Activated CD4-positive, alpha-beta T cell treated with anti-CD3 and anti-CD28 coated beads for 4 hours (primary cell): ENCODE results near the gene BCKDHA.
A peak's percentile ranks its signal among the peaks of the same experiment; 100 is the strongest.
"Not testable (repeated sequence)": the region's sequence is repeated elsewhere in the genome, so short reads cannot be mapped to it uniquely, and the experiment has no call there.

ENCODE experiments used
- DNase-seq, 2 donors: peaks; one replicate each; pipeline ENCODE4 v3.0.0-alpha.2; 2020

BCKDHA gene

DNA sequence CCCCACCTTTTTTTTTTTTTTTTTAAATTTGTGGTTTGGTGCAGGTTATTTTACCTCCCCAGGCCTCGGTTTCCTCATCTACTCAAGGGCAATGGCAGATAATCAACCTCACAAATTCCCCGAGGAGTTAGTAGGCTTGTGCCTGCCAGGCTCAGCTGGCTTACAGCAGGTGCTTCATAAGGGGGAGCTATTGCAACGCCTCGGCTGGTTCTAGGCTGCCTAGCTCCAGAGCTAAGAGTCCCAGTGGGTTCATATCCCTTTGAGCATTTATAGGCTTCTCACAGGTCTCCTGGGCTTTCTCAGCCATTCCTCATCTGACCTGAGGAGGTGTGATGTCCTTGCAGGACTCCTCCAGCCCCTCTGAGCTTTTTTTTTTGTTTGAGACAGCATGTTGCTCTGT lies 10.6 kb downstream of the BCKDHA start:
- no peak for DNase-seq

DNA sequence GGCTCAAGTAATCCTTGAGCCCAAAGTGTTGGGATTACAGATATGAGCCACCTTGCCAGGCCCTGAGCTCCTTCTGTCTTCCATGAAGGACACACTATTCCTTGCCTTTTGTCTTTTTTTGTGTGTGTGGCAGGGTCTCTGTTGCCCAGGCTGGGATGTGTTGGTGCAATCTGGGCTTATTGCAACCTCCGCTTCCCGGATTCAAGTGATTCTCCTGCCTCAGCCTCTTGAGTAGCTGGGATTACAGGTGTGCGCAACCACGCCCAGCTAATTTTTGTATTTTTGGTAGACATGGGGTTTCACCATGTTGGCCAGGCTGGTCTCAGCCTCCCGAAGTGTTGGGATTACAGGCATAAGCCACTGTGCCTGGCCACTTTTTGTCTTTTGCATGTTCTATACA lies 11.2 kb downstream of the BCKDHA start:
- not testable (repeated sequence) for DNase-seq

DNA sequence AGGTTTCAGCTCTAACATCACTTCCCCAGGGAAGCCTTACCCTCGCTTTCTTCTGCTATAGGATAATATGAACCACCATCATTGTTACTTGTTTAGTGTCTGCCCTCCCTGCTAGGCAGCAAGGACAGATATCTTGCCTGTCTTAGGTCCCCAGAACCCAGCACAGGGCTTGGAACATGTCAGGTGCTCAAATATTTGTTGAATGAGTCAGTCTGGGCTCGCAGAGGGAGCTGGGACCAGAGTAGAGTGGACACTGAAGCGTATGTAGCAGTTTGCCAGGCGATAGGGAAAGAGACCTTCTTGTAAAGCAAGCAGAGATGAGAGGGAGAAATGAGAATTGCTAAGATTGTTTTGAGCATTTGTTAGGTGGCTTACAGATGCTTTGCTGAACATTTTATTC lies 11.7 kb downstream of the BCKDHA start:
- no peak for DNase-seq

DNA sequence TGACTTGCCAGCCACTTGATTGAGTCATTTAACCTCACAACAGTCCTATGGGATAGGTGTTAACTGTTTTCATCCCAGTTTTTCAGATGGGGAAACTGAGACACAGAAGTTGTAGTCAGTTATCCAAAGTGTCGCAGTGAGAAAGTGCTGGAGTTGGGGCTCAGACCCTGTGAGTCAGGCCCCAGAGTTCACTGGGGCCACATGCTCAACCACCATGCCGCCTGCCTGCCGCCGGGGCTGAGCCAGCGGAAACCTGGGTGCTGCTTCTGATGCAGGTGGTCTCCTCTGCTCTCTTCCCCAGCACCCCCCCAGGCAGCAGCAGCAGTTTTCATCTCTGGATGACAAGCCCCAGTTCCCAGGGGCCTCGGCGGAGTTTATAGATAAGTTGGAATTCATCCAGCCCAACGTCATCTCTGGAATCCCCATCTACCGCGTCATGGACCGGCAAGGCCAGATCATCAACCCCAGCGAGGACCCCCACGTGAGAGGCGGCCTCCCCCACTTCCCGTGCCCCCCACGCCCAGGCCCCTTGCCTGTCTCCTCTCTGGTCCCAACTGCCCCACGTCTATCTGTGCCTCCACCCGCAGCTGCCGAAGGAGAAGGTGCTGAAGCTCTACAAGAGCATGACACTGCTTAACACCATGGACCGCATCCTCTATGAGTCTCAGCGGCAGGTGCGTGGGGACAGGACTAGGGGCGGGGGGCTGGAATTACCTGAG lies 12.9 kb downstream of the BCKDHA start:
- no peak for DNase-seq

DNA sequence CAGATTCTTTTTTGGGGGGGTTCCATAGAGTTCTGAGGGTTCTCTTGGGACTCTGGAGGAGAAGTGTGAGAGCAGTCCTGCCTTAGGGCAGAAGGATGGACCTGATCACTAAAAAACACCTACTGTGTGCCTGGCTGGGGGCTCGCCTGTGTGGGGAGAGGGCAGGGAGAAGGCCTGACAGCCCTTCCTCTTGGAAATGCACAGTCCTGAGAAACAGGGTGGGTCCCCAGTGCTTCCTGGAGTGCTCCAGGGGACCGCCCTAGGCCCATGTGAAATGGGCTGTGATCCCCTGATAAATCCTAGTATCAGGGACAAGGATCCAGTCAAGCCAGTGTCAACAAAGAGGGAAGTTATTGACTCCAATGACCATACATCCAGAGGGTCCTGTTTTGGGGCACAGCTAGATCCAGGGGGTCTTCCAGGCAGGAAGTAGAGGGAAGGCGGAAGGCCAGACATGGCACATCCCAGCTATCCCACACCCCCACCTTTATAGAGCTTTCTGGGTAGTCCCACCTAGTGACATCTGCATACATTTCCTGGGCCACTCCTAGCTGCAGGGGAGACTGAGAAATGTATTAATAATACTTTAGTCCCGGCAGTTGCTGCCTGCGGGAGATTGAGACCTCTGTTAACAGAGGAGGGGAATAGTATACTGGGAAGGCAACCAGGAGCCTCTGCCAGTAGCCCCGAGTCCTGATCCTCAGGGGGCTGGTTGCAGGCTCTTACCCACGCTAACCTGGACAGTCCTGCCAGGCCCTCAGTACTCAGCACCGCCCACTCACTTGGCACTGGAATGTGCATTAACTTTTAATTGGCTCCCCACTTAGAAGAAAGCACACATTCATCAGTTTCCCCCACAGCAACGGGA lies 13.7 kb downstream of the BCKDHA start:
- no peak for DNase-seq

DNA sequence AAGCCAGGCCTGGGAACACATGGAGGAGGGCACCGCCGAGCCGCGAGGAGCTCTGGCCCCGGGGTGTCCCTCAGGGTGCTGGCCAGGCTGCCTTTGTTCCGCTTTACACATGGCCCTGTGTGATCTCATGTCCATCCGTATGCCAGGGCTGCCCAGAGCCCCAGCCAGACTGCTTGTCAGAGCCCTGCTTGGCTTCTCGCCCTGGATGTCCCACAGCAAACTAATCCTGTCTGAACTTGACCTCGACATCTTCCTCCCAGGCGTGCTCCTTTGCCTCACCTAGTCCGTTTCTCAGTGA lies 14.3 kb downstream of the BCKDHA start:
- no peak for DNase-seq

DNA sequence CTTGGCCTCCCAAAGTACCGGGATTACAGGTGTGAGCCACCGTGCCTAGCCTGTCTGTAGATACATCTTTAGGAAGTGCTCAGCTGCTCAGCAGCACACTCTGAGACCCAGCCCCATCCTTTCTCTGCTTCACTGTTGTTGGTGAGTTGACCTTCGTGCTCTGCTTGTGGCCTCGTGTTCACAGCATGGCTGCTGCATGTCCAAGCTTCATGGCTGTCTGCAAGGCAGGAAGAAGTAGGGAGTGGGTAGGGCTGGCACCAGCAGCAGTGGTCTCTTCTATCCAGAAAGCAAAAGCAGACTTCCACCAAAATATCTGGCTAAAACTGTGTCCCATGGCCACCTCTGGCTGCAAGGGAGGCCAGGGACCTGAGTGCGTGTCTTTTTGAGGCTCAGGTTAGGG lies 15.3 kb downstream of the BCKDHA start:
- DNase-seq: no peak

DNA sequence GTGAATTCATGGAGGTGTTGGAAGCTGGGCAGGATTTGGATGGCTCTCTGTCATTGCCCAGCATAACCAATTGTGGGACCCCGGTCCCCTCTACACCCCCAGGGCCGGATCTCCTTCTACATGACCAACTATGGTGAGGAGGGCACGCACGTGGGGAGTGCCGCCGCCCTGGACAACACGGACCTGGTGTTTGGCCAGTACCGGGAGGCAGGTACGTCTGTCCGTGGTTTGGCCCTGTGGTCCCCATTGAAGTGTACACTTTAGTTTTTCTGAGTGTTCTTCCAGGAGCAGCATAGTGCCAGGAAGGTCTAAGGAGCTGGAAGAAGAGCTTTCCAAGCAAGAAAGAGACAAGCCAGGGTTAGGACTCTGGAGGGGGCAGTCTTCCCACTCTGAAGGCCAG lies 16.3 kb downstream of the BCKDHA start:
- DNase-seq: no peak

DNA sequence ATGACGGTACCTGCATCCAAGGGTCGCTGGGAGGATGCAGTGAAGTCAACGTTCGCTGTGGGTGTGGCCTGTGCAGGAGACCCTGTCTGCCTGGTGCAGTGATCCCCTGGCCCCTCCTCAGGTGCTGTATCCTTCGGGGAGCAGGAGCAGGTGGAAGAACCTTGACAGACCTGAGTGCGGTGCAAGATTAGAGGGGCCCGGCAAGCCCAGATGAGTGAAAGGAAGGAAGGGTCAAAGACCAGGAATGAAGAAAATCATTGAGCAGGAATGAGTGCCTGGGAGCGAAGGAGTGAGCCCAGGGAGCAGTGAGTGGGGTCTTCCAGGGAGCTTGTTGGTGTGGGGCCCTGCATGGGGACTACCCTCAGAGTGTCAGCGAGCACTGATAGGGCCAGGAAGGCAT lies 16.8 kb downstream of the BCKDHA start:
- no peak for DNase-seq

DNA sequence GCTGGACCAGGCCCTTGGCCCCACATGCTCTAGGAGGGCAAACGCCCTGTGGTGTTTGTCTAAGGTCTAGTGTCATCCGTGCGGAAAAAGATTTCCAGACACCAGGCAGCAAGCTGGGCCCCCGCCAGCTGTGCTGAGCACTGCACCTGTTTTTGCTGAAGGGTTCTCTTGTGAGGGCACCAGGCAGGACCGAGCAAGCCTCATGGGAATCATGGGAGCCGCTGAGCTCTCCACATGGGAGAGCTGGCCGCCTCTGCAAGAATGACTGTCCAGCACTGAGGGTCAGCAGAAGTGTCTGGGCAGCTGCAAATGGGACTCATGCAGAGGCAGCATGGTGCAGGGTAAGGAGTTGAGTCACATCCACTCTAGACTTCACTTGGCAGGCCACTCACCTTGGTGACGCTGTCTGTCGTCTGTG lies 17.5 kb downstream of the BCKDHA start:
- DNase-seq: no peak

DNA sequence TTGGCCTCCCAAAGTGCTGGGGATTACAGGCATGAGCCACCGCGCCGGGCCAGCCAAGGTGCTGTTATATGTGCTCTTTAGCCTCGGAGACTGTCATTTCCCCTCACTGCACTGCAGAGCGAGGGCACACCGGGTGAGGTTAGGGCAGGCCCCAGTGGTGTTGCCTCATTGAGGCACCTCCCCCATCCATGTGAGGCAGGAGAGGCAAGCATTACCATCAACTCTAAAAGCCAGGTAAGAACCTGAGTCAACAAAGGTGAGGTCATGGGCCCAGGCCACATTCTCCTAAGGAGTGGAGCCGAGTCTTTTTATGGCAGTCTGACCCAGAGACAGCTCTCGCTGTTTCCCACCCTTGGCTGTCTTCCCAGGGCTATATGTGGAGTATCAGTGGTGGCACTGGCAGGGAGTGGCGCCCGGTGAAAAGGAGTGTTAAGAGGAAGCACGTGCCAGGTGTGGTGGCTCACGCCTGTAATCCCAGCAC lies 18.6 kb downstream of the BCKDHA start:
- DNase-seq: no peak

DNA sequence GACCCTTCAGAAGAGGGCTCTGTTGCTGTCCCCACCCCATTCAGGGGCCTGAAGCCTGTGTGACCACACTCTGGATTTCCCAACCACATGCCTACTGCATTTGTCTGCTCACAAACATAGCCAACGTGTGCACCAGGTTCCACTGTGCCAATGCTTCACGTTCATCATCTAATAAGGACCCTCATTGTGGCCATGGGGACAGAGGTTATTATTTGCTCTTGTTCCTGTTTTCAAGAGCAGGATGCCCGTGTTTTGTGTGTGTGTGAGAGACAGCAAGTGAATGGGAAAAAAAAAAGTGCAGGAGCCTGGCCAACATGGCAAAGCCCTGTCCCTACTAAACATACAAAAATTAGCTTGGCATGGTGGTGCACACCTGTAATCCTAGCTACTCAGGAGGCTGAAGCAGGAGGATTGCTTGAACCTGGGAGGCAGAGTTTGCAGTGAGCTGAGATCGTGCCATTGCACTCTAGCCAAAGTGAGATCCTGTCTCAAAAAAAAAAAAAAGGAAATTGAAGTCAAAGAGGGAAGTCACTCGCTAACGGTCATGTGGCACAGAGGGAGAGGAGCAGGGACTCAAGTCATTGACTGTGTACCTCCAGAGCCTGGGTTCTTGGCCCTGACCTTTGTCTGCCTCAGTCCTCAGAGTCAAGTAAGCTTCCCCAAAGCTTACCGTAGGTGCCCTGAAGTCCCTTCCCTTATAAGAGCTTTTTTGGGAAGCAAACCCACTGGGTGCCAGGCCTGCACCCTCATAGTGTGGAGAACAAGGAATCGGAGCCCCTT lies 22.7 kb downstream of the BCKDHA start:
- no peak for DNase-seq

DNA sequence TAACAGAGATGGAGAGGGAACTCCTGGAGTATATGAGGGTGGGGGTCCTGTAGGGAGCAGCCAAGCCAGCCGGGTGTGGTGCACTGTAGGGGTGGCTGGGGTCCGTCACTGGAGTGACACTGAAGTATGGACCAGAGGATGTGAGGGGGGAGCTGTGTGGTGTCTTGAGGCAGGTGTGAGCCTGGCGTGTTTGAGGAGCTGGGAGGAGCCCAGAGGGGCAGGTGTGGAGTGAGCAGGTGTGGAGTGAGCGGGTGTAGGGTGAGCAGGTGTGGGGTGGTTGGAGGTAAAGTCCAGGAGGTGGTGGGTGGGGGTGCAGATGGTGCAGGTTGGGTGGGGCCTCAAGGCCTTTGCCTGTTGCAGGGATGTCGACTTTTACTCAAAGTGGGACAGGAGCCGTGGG lies 23.7 kb downstream of the BCKDHA start:
- DNase-seq: no peak

DNA sequence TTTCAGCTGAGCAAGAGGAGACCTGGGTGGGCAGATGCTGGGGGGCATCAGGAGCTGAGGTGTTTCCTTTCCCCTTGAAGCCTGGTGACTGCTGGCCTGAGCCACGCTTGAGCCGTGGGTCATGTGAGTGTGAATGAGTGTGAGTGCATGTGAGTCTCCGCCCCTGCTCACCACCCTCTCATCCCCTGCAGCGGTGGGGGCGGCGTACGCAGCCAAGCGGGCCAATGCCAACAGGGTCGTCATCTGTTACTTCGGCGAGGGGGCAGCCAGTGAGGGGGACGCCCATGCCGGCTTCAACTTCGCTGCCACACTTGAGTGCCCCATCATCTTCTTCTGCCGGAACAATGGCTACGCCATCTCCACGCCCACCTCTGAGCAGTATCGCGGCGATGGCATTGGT lies 24.4 kb downstream of the BCKDHA start:
- DNase-seq: no peak

DNA sequence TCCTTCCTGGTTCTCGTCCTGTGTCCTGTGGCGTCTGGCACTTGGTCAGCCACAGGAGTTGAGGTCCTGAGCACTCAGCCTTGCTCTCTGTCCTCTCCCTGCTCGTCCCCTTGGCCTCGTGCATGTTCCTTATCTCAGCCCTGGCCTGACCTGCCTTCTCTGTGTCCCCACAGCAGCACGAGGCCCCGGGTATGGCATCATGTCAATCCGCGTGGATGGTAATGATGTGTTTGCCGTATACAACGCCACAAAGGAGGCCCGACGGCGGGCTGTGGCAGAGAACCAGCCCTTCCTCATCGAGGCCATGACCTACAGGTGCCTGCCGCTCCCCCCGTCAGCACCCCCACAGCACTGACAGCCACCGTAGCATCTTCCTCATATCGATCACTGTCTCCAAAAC lies 24.8 kb downstream of the BCKDHA start:
- no peak for DNase-seq

DNA sequence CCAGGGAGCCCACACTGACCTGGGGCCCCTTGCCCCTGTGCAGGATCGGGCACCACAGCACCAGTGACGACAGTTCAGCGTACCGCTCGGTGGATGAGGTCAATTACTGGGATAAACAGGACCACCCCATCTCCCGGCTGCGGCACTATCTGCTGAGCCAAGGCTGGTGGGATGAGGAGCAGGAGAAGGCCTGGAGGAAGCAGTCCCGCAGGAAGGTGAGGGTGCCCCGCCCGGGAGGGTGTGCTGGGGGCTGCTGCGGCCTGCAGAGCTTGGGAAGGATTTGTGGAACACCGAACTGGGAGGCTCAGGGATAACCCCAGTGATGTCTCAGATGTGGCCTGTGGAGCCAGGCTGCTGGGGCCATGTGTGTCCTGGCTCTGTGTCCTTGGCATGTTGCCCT lies 25.3 kb downstream of the BCKDHA start:
- no peak for DNase-seq

DNA sequence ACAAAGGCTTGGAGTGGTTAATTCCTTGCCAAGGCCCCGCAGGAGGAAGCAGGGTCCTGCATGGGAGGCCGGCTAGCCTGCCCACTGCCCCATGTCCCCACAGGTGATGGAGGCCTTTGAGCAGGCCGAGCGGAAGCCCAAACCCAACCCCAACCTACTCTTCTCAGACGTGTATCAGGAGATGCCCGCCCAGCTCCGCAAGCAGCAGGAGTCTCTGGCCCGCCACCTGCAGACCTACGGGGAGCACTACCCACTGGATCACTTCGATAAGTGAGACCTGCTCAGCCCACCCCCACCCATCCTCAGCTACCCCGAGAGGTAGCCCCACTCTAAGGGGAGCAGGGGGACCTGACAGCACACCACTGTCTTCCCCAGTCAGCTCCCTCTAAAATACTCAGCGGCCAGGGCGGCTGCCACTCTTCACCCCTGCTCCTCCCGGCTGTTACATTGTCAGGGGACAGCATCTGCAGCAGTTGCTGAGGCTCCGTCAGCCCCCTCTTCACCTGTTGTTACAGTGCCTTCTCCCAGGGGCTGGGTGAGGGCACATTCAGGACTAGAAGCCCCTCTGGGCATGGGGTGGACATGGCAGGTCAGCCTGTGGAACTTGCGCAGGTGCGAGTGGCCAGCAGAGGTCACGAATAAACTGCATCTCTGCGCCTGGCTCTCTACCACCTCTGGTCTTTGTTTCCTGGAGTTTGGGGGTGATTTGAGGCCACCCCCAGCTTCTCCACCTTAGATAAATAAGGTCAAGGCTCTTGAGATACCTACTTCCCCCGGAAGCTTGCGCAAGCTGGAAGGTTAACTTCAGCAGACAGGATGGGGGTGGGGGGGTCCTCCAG lies 26.9 kb downstream of the BCKDHA start:
- DNase-seq: no peak

DNA sequence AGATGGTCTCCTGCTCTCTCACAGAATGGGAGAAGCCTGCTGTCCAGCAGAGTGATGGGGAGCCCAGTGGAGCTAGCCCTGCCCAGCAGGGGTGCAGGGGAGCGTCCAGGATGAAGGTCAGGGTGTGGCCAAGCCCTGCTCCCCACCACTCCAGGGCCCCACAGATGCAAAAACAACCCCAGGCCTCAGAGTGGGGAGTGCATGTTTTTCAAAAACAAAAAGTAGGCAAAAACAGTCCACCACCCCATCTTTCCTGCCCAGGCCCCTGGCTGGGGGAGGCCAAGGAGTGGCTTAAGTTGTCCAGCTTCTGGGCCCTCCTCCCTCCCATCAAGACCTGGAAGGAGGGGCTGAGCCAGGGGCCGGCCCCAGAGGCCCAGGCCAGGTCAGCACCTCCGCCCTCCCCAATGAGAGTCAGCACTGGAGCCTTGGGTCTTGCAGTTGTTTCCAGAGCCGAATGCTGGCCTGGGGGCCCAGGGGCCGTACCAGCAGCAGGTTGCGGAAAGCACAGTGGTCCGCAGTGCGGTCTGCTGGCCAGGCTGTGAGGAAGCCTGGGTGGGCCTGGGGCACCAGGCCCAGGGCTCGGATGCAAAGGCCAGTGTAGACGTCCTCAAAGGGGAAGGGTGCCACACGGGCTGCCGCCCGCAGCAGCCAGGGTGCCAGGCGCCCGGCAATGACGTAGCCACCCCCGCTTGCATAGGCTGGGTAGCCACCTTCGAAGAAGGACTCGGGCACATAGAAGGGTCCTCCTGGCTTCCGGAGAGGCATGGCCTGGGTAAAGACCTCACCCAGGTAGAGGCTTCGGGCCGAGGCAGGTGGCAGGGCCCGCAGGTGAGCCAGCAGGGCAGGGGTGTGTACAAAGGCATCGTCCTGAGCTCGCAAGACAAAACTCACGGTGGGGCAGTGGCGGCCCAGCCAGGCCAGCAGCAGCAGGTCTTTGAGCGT lies 27.8 kb downstream of the BCKDHA start:
- DNase-seq: no peak

DNA sequence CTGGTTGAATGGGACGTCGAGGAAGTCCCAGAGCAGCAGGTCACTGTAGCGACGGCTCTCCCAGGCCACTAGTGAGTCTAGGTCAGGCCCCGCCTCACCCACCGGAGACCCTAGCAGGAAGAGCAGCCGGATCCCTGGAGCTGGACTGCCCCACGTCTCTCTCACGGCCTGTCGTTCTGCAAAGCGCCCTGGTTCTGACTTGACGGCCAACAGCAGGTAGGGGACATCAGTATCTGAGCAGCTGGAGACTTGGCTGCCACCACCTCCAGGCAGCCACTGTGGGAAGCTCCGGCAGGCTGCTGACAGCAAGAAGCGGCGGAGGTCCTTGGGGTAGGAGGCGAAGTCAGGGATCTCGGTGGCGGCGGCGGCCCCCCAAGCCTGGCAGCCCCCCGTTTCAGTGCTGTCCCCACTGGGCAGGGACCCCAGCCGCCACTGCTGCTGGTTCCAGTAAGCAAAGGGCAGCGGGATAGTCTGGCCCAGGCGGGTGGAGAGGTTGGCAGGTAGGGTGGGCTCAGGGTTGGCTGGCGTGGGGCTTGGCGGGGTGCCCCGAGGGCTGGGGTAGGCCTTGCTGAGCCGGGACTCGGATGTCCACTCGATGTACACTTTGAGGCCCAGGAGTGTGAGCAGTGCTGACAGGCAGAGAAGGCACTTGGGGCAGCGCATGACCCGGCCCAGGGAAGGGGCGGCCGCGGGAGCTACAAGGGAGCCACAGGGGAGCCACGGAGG lies 28.7 kb downstream of the BCKDHA start:
- DNase-seq: no peak

DNA sequence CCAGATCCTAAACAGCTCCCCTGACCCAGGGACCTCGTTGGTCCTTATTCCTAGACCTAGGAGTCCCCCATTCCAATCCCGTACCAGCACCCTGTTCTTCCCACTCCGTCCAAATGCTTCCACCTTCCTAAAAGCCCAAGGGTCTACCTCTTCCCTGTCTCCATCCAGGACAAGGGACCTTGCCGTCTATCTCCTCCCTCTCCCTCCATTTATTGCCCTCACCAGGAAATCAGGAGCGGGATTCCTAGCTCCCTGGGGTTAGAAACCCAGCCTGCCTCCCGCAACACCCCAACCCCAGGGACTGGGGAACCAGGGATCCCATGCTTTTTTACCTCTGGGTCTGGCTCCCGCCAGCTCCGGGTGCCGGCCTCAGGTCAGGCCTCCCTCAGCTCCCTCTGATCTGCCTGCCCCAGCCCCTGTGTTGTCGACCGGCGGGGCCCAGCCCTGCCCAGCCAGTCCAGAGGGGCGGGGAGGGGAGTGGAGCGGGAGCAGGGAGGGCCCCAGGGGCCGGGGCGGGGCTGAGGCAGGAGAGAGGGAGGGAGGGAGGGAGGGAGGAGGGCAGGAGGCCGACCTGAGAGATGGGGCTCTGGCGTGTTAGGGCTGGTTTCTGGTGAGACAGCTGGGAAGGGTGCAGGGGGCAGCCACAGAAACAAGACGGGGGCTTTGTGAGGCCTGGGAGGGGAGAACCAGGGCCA lies 29.5 kb downstream of the BCKDHA start, which contains the start of gene B3GNT8:
B3GNT8 (minus strand) TSS at position 423 of the 695 bp plus-strand sequence. CDS start 596 bp downstream, outside the sequence.
- peak; percentile 30 to 31 for DNase-seq
